ENCODE measurements around the gene MTA3.

MTA3 gene

DNA sequence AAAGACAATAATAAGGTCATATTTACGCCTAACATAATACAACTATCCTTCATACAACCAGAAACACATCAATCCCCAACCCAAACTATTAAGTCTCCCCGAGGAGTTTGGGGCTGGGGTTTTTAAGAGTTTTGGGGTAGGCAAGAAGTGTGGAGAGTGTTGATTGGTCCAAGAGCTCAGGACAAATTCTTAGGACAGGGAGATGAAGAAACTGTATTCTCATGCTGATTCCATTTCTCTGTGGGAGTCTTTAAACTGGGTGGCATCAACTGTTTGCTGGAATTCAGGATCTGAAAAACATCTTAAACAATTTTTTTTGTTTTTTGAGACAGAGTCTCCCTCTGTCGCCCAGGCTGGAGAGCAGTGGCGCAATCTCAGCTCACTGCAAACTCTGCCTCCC, 25.6 kb upstream of the MTA3 start:
- no peak for DNase-seq (ENCODE audit: extremely low spot score)
- ChIA-PET CTCF (no interaction called here), POLR2A (no interaction called here)
- TF ChIP-seq, protein P1, sequence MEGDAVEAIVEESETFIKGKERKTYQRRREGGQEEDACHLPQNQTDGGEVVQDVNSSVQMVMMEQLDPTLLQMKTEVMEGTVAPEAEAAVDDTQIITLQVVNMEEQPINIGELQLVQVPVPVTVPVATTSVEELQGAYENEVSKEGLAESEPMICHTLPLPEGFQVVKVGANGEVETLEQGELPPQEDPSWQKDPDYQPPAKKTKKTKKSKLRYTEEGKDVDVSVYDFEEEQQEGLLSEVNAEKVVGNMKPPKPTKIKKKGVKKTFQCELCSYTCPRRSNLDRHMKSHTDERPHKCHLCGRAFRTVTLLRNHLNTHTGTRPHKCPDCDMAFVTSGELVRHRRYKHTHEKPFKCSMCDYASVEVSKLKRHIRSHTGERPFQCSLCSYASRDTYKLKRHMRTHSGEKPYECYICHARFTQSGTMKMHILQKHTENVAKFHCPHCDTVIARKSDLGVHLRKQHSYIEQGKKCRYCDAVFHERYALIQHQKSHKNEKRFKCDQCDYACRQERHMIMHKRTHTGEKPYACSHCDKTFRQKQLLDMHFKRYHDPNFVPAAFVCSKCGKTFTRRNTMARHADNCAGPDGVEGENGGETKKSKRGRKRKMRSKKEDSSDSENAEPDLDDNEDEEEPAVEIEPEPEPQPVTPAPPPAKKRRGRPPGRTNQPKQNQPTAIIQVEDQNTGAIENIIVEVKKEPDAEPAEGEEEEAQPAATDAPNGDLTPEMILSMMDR (IDR thresholded peaks at IDR 0.05; ENCODE audit: control extremely low read depth, extremely low read depth, low read depth, missing control alignments) = no peak

DNA sequence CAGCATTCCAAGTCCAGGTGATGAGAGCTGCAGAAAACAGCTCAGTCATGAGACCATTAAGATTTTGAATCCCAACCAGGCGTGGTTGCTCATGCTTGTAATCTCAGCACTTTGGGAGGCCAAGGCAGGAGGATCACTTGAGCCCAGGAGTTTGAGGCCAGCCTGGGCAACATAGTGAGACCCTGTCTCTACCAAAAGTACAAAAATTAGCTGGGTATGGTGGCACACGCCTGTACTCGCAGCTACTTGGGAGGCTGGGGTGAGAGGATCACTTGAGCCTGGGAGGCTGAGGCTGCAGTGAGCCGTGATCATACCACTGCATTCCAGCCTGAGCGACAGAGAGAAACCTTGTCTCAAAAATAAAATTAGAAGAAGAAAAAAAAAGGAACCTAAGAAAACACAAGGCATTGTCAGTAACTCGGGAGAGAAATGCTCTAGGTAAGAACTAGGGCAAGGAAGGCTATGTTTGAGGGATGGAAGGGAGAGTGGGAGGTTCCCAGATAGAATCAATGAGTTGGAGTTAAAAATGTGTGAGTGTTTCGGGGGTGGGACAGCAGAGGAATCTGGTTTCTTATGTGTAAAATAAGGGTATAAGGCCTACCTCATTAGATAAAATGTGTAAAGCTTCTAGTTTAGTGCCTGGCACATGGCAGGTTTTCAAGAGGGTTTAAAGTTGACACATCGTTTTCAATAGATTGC, 23.3 kb upstream of the MTA3 start:
- TF ChIP-seq, protein P1 (IDR thresholded peaks at IDR 0.05; ENCODE audit: control extremely low read depth, extremely low read depth, low read depth, missing control alignments) = no peak
- DNase-seq (ENCODE audit: extremely low spot score) = no peak
- POLR2A ChIA-PET = no interaction called here
- CTCF ChIA-PET = interaction anchor here (1.0 kb wide), 1 partner anchor 118 kb away, joined by 3 read pairs; no protein-coding TSS in a partner anchor

DNA sequence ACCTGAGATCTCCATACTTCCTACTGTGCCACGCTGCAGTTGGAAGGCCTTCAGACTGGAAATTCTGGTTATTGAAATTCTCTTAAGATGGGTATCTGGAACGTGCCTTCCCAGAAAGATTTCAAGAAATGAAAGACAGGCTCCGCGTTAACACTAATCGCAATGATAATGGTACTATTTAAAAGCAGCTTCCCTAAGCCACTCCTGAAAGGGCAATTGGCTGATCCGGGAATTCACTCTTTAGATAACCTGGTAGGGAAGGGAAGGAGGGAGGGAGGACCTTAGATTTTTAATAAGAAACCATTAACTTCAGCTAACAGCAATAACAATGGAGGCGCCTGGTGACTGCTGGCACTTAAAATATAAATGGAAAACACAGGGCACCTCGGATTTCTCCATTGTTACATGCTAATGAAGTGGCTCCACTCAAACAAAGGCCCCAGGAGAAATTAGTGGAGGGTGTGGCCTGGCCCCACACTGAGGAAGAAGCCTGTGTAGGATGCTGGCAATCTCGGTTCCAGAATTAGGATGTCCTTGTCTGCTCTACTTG, 22.5 kb upstream of the MTA3 start:
- ChIA-PET POLR2A (no interaction called here), CTCF (no interaction called here)
- no peak for DNase-seq (ENCODE audit: extremely low spot score)
- TF ChIP-seq, protein P1 (IDR thresholded peaks at IDR 0.05; ENCODE audit: control extremely low read depth, extremely low read depth, low read depth, missing control alignments) = no peak

DNA sequence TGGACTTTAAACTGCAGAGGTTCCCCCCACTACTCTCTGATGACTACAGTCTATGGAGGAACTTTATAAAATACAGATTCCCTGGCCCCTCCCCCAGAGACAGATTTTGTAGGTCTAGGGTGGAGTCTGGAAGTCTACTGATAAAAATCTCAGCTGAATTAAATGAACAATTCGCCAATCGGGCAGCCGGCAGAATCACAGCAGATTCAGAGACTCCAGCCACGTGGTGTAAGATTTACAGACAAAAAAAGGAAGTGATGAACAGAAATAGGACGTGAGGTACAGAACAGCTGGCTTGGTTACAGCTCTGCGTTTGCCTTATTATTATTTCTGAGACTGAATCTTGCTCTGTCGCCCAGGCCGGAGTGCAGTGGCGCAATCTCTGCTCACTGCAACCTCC, 21.4 kb upstream of the MTA3 start:
- CTCF ChIA-PET = interaction anchor here (0.8 to 1.6 kb wide), 6 partner anchors 18 to 116 kb away, joined by 3 to 7 read pairs (median 3); no protein-coding TSS in a partner anchor
- TF ChIP-seq, protein P1 (IDR thresholded peaks at IDR 0.05; ENCODE audit: control extremely low read depth, extremely low read depth, low read depth, missing control alignments) = no peak
- POLR2A ChIA-PET = no interaction called here
- DNase-seq (ENCODE audit: extremely low spot score) = no peak

DNA sequence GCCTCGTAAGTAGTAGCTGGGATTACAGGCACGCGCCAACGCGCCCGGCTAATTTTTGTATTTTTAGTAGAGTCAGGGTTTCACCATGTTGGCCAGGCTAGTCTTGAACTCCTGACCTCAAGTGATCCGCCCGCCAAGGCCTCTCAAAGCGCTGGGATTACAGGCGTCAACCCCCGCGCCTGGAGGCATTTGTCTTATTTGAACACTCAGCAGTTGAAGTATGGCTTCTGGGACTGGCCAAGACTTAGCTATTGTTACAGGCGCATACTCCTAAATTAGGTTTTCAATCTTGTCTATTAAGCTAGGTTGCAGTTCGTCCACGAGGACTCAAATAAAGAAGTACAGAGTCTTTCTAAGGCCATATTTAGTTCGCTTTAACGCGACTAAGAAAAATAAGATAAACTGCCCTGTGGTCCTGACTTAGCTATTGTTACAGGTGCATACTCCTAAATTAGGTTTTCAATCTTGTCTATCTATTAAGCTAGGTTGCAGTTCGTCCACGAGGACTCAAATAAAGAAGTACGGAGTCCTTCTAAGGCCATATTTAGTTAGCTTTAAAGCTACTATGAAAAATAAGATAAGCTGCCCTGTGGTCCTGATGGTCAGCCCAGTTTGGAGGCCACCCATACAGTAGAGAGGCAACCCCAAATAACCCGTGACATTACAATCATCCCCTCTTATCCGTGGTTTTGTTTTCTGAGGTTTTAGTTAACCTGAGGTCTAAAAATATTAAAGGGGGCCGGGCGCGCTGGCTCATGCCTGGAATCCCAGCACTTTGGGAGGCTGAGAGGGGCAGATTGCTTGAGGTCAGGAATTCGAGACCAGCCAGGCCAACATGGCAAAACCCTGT, 20.8 kb upstream of the MTA3 start:
- TF ChIP-seq, protein P1 (IDR thresholded peaks at IDR 0.05; ENCODE audit: control extremely low read depth, extremely low read depth, low read depth, missing control alignments) = no peak
- no peak for DNase-seq (ENCODE audit: extremely low spot score)
- CTCF ChIA-PET = interaction anchor here (0.8 to 1.6 kb wide), 6 partner anchors 19 to 116 kb away, joined by 3 to 7 read pairs (median 3); no protein-coding TSS in a partner anchor
- POLR2A ChIA-PET = no interaction called here

DNA sequence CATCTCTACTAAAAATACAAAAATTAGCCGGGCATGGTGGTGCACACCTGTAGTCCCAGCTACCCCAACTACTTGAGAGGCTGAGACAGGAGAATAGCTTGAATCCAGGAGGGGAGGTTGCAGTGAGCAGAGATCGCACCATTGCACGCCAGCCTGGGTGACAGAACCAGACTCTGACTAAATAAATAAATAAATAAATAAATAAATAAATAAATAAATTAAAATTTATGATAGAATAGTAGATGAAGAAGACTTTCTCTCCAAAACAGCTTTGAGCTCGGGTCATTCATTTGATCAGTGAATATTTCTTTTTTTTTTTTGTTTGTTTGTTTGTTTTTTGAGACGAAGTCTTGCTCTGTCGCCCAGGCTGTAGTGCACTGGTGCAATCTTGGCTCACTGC, 17.6 kb upstream of the MTA3 start:
- no peak for DNase-seq (ENCODE audit: extremely low spot score)
- ChIA-PET CTCF (interaction anchor here (2.2 kb wide), 1 partner anchor 9 kb away, joined by 5 read pairs; no protein-coding TSS in a partner anchor), POLR2A (no interaction called here)
- TF ChIP-seq, protein P1 (IDR thresholded peaks at IDR 0.05; ENCODE audit: control extremely low read depth, extremely low read depth, low read depth, missing control alignments) = no peak

Measured in GM10248 (cell line).